ENCODE results near the gene SLC35A2.

Gene SLC35A2

DNA sequence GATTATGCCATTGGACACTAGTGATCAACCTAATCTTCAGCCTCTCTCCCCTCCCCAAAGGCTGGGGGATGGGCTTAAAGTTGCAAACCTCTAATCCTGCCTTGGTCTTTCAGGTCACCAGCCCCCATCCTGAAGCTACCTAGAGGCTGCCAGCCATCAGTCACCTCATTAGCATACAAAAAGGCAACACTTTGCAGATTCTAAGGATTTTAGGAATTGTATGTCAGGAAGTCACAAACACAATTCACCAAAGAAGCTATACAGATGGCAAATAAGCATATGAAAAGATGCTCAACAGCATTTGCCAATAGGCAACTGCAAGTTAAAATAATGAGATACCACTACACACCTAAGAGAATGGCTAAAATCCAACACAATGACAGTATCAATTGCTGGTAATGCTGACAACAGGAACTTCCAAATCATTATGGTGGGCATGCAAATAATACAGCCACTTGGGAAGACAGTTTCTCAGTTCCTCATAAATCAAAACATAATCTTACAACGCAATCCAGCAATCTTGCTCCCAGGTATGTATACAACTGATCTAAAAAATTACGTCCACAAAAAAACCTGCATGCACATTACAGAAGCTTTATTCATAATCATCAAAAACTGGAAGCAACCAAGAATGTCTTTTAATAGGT, 16.4 kb upstream of the SLC35A2 start:
- DNase-seq (ENCODE audit: low read depth), result no peak

DNA sequence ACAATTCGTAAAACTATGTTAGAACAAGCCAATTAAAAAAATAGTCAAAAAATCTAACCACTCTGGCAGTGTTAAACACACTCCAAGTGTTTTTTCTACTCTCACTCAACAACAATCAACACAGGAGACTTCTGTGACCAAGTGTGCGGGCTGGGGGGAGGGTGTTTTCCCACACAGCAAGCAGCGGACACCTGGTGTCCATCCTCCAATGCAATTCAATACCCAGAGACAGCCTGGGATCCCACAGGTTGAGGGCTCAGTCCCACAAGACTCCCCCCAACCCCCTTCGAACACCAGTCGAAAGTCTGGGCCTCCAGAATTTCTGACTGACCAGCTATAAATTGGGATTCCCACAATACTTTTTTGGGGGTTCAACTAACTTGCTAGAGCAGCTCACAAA, 15.7 kb upstream of the SLC35A2 start:
- no peak for DNase-seq (ENCODE audit: low read depth)

DNA sequence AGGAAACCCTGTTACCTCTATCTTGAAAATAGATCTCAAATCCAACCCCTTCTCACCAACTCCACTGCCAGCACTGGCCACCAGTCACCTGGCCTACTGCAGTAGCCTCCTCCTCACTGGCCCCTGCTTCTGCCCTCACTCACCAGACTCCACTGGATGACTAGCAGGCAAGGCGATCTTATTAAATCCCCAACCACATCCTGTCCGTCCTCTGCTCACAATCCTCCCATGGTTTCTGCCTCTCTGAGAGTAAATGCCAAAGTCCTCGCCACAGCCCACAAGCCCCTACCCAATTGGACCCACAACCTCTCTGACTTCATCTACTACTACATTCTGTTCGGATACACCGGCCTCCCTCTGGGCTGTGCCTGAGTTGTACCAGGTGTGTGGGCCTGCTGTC, 12.8 kb upstream of the SLC35A2 start:
- DNase-seq (ENCODE audit: low read depth), result no peak

DNA sequence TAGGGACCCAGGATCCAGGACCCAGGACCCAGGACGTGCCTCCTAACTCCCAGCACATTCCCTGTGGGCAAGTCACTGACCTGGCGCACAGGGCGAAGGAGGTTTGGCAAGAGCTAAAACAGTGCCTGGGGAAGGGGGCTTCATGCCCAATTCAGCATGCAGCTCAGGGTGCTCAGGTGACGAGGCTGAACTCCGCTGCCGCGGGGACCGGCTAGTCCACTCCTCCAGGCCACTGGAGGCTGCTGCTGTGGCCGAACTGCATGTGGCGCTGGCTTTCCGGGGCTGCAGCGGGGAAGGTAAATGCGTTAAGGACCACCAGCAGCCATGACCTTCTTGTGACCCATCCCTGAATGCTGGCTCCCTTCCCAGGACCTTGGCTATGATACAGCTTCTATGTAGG, 12.3 kb upstream of the SLC35A2 start:
- no peak for DNase-seq (ENCODE audit: low read depth)

DNA sequence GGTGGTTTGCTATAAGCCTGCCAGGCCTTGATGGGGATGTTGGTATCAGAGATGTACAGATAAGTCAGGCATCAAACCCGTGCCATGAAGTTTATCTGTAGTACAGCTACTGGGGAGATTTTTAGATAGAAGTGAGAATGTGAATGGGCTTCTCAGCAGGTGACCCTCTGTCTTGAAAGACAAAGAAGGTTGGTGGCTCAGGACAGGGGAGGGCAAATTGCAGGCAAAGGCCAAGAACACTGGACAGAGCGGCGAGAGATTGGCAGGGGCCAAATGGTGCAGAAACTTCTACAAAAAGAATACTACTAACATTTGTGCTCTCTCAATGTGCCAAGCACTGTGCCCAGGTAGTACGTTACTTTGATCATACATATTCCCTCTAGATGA, 9.3 kb upstream of the SLC35A2 start:
- DNase-seq (ENCODE audit: low read depth), result no peak

DNA sequence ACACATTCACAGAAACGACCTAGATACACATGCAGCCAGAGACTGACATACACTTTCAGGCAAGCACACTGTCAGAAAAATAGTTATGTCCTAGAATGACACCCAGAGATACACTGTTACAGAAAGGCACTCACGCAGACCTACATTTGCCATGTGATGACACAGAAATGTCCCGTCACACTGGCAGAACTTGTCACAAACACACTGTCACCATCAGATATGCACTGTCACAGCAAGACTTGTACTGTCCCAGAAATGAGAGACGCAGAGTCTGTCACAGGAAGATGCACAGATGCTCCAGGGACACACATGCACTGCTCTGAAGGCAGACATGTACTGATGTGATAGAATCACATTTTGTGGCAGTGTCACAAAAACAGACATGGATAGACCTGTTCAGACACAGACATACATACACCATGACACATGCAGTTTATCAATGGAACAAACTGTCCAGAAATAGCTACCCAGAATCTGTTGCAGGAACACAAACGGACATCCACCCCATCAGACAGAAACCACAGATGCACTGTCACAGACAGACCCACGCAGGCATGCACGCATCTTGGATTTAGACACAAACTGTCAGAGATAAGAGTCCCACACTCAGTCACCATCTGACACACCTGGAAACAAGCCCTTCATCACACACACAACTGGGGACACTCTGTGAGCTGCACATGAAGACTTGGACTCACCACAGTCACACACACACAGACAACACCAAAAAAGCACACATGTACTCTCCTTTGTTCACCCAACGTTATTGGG, 8.7 kb upstream of the SLC35A2 start:
- no peak for DNase-seq (ENCODE audit: low read depth)

DNA sequence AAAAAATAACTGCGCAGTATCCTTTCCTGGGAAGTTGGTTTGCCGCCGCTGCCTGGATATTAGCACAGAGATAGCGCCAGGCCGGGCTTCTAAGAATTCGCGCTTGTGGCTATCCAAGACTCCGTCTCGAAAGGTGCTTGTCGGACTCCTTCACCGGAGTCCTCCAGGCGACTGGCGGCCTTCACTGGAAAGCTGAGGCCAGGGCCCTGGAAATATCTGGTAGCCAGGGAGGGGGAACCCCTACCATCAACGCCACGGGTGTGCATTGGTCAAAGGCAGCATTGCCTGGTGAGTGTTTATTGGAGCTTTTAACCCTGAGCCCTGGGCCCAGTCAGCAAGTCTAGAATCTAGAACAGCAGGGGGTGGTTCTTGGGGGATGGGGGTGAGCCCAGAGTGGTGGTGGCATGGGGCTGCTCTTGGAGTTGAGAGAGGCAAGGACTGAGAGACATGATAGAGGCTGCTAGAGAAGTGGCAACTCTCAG, 8.0 kb upstream of the SLC35A2 start:
- DNase-seq (ENCODE audit: low read depth), result no peak

DNA sequence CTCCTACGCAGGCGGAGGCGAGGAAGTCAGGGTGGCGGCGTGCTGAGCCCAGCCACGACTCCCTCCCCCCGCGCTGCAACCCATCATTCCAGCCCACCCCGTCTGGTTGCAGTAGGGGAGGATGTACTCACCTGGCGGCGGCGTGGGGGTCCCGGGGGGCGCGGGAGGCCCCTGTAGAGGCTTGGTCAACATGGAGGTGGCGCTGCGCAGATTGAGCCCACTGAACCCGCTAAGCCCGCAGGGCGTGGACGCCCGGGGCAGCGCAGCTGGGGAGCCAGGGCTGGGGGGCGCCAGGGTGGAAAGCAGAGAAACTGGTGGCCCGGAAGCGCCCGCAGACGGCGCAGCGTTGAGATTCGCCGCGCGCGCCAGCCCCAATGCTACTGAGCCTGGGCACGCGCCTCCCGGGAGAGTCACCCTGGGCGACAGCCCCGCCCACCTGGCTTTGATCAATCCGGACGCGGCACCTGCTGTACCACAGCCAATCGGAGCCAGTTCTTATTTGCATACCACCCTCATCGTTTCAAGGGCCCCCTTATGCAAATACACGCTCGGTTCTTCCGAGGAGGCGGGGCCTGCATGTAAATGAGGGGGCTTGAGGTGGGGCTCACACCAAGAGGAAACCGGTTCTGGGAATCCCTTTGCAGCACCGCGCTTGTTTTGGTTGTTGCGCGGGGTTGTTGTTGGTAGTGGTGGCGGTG, 7.3 kb upstream of the SLC35A2 start, which contains the start of gene PIM2:
TSS of gene PIM2 (minus strand) at position 382 of the 698 bp plus-strand sequence. CDS start at position 192, 190 bp downstream.
- DNase-seq (ENCODE audit: low read depth), result peak; percentile 49

DNA sequence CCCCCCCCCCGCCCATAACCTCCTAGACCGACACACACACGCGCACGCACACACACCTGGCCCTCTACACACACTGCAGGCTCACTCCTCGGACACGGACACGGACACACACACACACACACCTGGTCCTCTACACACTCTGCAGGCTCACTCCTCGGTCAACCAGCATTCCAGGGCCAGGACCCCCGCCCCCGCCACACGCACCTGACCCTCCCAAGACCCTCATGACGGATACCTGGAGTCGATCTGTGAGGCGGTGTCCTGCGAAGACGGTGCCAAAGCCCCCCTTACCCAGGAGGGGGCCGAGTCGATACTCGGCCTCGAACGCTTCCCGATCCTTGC, 6.8 kb upstream of the SLC35A2 start:
- no peak for DNase-seq (ENCODE audit: low read depth)

DNA sequence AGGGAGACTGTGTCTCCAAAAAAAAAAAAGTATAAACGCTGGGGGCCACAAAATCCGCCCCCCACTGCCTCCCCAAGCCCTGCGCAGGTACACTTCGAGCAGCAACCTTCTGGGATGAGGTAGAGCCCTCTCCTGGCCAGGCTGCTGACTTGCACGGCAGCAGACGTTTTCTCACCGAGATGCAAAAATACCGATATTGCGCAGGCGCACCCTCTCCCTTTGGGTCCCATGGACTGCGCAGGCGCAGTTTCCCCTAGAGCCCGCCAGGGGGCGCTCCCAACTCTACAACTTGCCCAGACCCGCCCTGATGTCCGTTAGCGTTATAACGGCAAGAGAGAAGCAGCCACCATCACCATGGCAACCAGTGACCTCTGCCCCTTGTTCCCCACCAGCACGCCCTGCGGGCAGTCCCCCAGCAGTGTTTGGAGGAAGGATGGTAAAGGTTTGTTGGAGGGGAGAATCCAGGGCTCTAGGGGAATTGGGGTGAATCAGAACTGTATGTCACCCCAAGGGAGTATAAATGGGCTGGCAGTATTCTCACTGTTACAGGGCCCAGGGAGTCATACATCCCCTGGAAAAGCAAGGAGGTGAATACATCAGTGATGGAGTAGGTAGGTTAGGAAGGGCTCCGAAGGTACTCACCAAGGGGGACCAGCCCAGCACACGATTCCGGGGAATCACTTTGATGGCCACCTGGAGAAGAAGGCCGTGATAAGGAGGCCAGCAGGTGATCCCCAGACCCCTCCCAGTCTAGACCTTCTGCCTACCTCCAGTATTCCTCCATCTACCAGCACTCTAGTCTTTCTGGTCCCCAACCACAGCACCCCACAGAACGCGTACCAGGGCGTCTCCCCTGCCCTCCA, 5.9 kb upstream of the SLC35A2 start:
- DNase-seq (ENCODE audit: low read depth), result peak; percentile 67

DNA sequence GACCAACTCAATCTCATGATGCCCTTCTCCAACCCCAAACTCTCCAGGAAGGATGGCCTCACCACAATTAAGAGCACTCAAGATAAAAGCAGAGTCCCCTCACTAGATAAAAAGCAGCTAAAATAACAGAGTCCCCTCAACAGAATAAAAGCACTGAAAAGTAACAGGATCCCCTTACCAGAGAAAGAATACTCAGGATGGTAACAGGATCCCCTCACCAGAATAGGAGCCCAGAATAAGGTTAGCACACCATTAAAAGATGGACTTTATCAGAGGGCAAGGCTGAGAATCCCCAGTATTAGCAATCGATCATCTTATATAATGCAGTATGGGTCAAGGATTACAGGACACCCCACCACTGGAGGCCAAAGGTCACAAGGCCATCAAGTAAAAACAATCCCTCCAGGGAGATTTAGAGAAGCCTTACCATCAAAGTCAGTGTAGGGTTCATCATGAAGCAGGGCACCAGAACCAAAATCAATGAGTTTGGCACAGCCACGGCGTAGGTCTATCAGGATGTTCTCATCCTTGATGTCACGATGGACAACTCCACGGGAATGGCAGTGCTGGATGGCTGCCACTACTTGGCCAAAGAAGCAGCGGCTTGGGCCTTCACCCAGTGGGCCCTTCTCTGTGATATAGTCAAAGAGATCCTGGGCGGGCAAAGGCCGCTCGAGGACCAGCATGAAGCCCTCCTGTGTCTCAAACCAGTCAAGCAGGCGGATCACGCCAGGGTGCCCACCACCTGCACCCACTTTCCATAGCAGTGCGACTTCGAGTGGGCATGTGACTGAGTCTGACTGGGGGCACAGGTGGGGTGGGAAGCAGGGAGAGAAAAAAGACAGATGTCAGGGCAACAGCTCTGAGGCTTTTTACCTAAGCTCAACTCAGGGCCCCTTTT, 3.4 kb upstream of the SLC35A2 start:
- DNase-seq (ENCODE audit: low read depth), result no peak

DNA sequence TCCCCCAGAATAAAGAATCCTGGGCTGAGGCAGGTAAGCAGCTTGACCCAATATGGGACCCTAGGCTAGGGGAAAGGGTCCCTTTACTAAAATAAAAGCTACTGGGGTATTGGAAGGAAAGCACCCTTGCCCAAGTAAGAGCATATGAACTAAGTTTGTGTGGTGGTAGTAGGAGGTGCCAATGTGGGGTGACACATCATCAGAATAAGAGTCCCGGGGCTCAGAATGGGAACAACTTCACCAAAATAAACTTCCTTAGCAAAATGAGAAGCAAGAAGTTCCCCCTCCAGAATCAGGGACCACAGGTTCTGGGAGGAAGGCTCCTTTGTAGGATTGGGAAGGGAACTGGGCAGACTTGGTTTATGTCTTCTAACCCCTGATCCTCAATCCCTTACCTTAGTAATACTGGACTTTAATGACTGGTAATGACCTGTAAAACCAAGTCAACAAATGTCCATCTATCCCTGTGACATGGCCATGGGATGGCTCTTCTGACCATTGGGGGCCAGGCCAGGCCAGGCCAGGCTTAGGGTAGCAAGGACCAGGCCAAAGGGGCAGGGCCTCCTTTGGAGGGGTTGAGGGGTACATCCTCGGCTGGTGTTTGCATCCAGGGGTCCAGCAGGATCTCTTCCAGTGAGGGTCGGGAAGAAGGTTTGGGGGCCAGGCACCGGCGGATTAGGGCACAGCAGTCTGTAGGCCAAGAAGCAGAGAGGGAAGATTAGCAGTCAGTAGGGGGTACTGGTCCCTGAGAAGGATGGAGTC, 2.3 kb upstream of the SLC35A2 start:
- no peak for DNase-seq (ENCODE audit: low read depth)

DNA sequence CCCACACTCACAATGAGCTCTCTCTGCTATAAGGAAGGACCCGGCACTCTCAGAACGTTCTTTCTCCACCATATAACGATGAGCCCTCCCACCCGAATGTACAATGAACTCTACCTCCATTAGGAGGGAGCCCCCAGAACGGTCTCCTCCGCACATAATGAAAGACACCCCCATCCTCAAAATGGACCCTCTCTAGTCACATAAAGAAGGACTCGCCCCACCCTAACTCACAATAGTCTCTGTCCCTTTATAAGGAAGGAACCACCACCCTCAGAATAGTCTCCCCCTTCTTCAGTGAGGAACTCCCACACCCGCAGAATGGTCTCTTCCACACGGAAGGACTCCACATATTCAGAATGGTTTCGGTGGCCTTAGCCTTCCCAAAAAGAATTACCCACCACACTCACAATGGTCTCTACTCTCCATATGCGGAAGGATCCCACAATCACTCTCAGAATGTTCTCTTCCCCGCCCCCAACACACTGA, 477 bp downstream of the SLC35A2 start:
- no peak for DNase-seq (ENCODE audit: low read depth)

DNA sequence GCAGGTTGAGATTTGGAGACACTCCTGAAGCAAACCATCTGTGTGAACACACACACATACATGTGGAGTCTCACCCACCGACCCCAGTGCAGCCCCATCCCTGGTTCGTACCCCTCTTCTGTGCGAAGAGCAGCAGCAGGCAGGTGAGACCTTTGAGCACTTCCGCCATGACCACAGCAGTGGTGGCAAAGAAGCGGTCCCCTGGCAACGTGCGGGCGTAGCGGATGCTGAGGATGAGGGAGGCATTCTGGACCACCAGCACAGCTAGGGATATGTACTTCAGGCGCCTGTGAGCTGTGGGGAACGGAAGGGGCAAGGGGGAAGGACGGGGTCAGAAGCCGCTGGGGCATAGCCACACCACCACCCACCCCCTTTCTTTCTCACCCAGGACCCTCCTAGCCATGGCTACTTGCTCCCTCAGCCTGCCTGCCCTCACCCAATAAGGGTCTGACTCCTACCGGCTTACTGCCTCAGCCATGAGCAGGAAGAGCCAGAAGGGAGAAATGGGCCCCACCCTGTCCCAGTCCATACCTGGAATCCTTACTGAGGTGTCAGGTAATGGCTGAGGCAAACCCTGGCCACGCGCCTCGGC, 1.6 kb downstream of the SLC35A2 start:
- DNase-seq (ENCODE audit: low read depth), result no peak

DNA sequence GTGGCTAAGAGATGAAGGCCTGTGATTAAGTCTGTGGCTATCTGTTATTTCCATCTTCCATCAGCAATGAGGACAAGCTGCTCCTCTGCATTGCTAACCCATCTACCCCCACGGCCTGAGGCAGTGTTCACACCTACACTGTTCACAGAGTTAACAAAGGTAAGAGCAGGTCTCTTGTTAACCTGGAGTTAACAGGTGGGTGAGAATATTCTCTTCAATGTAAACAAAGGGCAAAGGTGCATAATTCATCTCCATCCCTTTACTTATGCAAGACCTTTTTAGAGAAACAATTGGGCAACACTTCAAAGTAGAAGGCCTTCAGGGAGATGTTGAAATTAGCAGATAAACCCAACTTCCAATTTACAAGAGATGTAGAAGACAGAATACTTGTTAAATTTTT, 2.8 kb downstream of the SLC35A2 start:
- DNase-seq (ENCODE audit: low read depth), result no peak

DNA sequence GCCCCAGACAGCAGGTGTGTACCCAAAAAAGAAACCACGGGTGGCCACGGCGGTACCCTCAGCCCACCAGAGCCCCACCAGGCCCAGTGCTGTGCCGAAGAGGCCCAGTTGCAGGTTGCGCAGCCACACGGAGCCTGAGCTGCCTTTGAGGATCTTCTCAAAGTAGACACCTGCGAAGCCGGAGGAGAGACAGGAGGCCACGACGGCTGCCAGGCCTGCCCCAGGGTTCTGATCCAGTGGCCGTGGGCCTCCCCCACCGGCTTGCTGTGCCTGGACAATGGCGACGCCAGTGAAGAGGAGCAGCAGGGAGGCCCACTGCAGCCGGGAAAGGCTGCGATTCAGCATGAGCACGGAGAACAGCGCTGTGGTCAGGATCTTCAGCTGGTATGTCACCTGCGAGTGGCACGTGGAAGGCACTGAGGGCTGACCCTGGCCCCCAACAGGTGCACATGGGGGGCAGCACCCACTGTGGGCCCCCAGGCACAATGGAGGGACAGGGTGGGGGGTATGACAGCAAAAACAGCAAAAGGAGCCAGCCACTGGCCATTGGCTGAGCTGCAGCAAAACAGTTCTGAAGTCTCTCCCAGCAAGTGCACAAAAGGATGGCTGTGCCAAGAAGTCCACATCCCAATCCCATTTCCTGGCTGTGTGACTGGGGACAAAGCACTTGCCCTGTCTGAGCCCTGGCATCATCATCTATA, 6.2 kb downstream of the SLC35A2 start:
- no peak for DNase-seq (ENCODE audit: low read depth)

DNA sequence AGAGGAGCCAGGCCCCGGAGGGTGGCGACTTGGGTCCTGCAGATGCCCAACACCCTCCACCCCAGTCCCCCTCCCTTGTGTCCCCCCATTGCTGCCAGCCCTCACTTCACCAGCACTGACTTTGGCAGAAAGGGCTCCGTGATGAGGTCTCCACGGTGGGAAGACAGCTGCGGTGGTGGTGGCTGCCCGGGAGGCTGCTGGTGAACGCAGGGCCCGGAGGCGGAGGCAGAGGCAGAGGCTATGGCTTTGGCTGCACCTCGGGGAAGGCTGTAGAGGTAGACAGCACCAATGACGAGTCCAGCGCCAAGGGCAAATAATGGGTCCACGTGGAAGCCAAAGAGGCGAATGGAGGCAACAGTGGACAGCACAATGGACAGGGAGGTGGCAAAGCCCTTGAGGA, 6.8 kb downstream of the SLC35A2 start:
- DNase-seq (ENCODE audit: low read depth), result no peak

DNA sequence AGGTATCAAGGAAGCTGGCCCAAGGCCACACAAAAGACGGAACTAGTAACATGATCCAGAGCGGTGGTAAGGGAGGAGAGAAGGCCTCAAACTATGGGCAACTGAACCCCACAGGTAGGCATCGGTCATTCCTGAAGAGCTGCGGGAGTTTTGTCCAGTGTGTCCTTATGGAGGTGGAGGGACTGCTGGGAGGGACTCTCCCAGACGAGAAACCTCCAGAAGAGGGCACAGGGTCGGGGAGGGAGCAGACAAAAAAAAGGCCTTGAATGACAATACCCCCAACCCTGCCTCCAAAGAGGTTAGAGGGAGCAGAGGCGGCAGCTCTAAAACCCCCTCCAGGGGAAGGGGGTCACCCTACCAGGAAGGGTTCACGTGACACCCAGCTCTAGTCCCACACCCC, 7.3 kb downstream of the SLC35A2 start:
- DNase-seq (ENCODE audit: low read depth), result no peak

DNA sequence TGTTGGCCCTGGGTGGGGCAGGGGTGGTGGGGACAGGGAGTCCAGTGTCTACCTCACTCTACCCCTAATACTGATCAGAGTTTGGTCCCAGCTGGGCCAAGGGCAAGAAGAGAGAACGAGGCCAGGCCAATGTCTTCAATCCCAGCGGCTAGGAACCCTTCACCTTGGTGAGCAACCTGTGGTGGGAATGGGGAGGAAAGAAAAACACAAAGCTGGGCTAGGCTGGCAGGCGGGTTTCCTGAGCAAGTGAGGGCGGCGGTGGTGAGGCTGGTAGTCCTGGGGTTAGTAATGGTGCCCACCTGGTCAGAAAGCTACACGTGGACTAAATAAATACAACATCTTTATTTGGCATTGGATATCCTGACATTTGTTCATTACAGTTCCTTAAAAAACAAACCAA, 8.2 kb downstream of the SLC35A2 start:
- DNase-seq (ENCODE audit: low read depth), result no peak

Measured in HS-5 (cell line).